ENCODE measurements around the gene PCYOX1L.

DNA sequence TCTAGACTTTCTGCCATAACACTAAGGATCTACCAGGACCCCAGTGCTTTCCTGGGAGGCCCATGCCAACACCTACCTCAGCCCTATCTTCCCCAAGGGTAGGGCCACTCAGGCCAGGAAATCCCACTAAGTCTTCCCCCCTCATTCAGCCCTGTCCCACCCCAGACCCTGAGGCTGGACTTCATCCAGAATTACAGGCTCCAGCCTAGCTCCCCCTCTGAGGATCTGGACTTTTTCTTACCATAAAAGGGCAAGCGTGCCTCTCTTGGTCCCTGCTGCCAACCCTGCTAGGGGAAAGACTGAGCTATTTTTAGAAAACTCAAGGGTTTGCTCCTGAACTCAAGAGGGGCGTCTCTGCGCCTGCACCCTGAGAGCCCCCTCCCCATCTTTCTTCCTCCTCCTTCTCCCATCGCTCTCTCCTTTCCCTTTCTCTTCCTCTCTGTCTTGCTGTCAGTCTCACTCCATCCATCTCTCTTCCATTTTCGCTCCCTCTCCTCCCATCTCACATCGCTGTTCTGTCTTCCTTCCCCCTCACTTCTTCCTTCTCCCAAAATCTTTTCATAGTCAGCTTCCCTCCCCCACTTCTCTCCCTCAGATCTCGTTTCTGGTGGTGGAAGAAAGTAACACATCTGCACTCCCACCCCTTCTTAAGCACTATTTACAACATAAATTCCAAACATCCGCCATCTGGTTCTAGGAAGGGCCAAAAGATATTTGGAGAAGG, 59.3 kb downstream of the PCYOX1L start:
- TF ChIP-seq, protein P1, sequence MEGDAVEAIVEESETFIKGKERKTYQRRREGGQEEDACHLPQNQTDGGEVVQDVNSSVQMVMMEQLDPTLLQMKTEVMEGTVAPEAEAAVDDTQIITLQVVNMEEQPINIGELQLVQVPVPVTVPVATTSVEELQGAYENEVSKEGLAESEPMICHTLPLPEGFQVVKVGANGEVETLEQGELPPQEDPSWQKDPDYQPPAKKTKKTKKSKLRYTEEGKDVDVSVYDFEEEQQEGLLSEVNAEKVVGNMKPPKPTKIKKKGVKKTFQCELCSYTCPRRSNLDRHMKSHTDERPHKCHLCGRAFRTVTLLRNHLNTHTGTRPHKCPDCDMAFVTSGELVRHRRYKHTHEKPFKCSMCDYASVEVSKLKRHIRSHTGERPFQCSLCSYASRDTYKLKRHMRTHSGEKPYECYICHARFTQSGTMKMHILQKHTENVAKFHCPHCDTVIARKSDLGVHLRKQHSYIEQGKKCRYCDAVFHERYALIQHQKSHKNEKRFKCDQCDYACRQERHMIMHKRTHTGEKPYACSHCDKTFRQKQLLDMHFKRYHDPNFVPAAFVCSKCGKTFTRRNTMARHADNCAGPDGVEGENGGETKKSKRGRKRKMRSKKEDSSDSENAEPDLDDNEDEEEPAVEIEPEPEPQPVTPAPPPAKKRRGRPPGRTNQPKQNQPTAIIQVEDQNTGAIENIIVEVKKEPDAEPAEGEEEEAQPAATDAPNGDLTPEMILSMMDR (IDR thresholded peaks at IDR 0.05; ENCODE audit: low read length): no peak
- TF ChIP-seq EZH2 (IDR thresholded peaks at IDR 0.05; ENCODE audit: borderline replicate concordance, low read length): no peak

Data from OCI-LY1 (cell line).